OCI-M2 (cell line): Measurements from ENCODE around the gene FGD5.

Experiments
- DNase-seq: peaks from one replicate; lab custom pipeline; 2025; ENCODE audit not compliant: unreplicated experiment; lab: John Stamatoyannopoulos, UW

The FGD5 gene

DNA sequence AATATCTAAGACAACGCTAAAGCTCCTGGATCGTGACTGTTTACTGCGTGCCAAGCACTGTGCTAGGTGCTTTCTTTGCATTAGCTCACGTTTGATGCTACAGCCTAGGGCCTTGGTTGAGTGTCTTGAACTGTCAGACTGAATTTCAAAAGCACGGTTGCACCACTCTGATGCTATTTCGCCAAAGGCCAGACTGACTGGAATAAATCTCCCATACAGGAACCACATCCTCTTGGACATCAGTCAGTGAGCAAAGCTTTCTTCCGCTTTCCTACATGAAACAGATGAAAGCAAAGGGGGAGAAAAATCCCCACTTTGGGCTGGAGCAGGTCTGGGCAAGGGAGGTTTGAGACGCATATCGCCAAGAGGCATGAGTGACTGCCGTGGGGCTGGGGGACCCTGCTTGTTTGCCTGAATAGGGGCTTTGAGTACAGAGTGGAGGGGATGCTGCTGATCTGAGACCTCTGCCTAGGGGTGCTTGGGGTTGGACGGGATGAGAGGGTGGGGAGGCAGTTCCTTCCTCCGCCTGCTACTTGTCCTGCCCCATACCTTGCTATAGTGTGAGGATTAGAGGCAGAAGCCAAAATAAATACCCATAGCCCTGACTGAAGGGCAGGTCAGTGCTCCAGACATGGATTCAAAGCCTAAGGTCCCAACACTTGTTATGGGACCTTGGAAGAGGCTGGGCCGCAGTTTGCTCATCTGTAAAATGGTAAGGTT, 5.3 kb downstream of the FGD5 start:
- DNase-seq, result no peak

DNA sequence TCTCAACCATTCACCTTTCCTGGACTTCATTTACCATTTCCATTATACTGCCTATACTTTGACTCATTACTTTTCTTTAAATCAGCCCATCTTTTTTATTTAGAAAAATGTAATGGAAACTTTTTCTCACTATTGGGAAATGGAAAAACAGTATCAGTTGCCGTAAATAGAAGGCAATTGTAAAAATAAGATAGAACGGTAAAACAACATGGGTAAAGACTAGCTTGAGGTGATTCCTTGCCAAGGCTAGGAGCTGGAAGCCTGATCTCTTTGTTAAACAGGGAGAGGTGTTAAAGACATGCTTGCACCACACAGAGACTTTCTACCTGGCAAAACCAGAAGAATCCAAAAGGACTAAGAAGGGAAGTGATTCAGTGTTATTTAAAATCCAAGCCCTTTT, 5.9 kb downstream of the FGD5 start:
- DNase-seq, result no peak

DNA sequence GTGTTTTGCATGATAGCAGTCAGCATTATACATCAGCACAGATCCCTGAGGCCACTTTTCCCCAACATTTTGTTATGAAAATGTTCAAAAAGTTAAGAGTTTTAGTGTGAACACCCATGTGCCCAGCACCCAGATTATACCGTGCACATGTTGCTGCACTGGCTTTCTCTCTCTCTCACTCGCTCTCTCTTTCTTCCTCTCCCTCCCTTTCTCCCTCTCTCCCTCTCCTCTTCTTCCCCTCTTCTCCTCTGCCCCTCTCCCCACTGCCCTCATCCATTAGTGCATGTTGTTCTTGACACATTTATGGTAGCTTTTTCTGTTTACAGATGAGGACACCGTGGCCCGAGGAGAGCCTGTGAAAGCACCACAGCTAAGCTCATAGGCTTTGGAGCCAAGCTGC, 7.3 kb downstream of the FGD5 start:
- DNase-seq, result no peak

DNA sequence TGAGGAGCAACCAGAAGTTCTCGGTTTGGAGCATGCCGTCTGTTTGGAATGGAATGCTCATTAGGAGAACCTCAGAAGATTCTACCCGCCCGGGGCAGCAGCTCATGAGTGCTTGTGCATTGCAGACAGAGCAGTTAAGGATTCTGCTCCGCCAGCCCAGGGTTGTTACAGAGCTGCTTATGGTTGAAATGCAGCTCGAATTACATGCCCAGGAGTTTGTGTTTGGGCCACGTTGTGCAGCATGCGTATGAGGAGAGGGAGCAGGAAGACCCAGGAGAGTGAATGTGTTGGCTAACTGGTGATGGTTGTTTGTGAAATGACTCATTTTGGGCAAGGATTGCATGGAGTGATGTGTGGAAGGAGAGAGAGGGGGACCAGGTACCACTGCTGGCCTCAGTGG, 9.0 kb downstream of the FGD5 start:
- DNase-seq, result no peak

DNA sequence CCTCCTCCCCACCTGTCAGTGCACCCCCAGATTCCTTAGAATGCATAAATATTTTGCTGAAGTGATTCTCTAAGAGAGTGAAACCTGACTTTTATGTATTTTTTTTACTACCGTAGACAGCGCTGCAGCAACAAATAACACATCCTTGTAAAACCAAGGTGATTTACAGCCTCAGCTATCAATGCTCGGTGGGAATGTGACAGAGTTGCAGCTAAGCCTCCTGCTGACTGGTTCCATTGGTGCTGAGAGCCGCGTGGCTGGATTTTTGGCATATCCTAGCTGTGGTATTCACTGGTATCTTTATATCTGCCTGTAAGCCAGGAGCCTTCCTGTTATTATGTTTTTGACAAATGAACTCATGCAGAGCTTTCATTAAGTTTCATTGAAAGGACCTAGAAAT, 11.0 kb downstream of the FGD5 start:
- no peak for DNase-seq

DNA sequence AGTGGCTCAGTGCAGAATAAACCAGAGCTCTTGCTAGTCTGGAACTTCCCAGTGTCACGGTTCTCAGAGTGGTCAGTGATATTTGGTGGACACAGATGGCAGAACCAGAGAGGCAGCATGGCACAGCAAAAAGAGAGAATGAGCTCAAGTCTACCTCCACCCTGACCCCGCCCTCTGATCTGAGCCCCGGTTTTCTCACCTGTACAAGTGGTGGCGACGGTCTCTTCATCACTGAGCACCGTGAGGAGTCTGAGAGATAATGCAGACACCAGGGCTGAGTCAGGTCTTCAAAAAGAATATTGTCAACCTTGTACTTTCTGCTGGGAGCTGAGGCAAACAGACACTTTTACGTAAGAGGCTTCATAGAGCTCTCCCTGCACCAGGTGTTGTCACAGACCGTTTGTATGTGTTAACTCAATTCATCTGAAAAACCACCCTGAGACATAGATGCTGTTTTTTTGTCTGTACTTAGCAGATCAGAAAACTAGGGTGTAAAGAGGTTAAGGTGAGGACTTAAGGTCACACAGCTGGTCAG, 13.2 kb downstream of the FGD5 start:
- no peak for DNase-seq

DNA sequence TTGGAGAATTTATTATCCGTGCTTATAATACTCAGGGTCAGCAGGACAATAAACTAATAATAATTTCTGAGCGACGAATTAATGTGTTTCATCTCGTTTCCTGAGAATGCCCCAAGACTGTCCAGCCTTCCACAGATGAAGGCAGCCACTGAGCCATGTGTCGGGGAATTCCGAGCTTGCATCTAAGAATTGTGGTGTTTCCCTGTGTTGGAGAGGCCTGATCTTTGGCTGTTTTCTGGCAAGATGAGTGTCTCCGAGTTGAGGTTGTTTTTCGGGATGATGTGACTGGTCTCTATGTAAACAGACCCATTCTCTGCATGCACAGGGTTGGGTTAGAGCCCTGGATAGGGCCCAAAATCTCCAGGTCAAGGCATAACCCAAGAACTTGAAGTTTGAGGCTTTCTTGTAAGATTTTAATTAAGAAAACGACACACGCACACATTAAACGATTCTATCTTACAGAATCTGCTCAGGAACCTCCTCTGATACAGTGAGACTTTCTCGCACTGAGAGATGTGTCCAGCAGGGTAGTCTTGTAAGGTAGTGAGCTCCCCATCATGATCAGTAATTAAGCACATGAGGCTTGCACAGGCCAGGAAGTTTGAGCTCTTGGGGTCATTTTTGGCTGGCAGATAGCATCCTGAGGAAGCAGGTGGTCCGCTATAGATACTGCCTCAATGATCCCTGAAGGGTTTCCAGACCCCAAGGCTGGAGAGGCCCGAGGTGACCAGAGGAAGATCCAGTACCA, 14.4 kb downstream of the FGD5 start:
- DNase-seq, result no peak

DNA sequence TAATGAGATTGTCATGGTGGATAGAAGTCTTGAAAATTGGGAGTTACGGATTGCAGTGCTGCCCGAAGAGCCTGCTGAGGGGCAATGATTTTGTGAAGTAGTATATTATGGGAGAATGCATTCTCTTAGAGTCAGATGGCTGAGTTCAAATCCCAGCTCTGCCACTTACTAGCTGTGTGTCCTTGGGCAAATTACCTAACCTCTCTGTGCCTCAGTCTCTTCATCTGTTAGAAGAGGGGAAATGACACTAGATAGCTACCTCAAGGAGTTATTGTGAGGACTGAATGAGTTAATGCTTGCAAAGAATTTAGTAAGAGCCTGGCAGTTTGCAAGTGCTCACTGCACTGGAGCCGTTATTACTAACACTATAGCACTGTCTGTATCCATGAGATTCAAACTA, 15.4 kb downstream of the FGD5 start:
- no peak for DNase-seq

DNA sequence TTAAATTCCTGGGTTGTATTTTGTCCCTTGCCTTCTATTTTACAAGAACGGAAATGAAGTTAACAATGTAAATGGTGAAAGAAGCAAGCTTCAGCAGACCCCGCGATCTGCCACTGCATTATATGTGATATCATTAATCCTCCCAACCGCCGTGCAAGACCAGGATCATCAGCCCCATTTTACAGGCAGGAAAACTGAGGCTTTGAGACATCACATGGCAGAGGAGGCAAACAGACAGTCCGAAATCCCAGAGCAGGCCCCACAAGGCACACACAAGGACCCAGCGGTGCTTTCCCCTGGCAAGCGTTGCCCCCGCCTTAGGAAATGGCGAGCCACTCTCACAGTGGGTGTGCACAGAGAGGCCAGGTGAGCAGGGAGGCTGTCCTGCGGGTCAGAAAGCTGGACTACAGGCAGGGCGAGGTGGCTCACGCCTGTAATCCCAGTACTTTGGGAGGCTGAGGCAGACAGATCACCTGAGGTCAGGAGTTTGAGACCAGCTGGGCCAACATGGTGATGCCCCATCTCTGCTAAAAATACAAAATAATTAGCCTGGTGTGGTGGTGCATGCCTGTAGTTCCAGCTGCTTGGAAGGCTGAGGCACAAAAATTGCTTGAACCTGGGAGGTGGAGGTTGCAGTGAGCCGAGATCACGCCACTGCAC, 16.2 kb downstream of the FGD5 start:
- DNase-seq, result no peak

DNA sequence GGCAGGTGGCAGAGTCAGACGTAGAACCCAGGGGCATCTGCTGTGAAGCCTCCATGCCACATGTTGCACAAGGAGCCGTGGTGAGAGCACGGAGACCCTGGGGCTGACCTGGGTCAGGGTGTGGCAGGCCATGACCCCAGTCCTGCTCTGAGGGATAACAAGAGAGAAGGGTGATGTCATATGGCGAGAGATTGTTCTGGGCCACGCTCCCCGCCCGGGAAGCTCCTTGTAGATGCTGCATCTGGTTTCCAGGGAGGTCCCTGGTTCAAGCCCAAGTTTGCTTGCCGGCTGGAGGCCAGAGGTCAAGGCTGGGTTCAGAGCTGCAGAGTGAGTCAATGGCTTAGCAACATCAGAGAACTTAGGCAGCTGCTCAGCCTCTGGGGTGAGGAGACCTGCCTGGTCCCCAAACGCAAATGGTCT, 17.3 kb downstream of the FGD5 start:
- no peak for DNase-seq

DNA sequence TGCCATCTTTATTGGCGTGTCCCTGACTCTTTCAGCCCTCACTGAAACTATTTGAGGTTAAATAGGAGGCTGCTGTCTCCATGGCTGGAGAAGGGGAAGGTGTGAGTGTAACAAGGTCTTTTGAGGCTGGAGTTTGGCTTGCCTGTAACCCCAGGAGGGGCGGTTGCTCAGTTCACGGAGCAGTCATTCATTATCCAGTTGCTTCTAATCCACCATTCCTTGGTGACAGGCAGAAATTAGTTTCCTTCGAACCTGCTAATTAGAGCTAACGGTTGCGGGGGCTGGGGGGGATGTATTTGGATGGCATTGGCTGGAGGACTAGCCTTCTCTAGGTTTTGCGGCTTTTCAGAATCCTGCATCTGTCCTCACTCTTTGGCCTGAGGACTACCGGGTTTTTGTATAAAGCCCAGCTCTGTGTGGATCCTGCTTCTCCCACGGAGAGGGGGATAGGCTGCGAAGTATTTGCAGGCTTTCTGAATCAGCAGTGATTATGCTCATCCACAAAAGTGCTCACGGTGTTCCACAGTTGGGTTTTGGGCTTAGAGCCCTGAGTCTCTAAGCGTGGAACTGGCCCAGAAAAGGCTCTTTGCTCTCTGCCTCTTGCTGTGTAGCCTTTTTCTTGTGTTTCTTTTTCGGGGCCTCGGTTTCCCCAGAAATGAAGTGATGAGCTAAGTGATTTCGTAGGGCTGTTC, 18.6 kb downstream of the FGD5 start:
- DNase-seq, result no peak

DNA sequence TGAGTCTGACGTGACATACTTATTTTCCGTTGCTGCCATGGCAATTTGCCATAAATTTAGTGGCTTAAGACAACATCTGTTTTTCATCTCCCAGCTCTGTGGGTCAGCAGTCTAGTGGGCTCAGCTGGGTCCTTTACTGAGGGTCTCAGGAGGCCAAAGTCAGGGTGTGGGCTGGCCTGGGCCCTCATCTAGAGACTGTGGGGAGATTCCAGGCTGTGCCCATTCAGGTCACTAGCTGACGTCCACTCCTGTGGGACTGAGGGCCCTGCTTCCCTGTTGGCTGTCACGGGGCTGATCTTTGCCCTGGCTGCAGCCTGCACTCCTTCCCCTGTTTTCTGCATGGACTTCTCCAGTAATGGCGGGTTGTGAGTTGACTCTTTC, 19.1 kb downstream of the FGD5 start:
- DNase-seq, result no peak

DNA sequence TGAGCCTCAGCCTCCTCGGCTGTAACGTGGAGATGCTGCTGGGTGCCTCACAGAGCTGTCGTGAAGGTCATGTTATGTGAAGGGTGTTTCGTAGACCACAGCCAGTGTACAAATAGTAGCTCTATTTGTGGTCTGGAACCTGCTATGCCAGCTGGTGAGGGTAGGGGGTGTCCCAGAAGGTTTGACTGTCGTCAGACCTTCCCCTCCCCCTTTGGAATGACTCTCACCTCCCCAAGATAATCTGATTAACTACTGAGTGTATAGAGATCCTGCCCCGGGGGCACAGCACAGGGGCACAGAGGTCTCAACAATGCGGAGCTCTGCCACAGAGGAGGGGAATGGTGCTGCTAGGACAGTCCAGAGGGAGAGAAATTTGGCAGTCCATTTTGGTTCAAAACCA, 20.5 kb downstream of the FGD5 start:
- no peak for DNase-seq

DNA sequence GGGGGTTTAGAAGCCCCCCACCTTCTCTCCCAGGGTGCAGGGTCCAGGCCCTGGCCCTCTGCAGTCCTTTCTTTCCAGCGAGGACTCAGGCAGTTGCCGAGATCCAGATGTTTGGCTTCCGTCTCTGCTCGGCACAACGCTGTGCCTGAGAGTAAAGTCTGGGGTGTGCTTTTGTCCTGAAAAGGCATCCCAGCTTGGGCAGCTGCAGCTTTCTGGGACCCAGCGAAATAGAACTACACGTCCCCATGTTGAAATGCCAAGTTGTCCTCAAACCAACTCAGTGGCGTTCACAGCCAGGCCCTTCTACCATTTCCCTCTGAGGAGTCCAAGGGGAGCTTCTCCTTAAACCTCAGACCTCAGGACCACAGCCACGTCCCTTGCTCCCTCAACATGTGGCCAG, 23.1 kb downstream of the FGD5 start:
- no peak for DNase-seq

DNA sequence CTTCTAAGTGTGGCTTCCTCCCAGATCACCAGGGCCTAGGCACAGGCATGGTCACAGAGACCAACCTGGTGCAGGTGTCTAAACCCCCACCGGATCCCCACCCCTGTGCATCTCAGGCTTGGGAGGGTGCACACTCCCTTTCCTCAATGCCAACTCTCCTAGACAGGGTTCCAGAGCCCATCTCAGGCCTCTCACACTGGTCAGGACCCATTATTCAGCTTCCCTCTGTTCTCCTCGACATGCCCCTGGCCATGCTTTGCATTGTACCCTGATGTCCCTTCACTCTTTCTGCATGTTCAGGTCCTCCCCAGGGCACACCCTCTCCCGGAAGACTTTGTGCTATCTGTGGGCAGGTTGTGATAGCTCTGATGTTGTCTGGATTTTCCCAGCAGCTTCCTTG, 23.5 kb downstream of the FGD5 start:
- DNase-seq, result no peak

DNA sequence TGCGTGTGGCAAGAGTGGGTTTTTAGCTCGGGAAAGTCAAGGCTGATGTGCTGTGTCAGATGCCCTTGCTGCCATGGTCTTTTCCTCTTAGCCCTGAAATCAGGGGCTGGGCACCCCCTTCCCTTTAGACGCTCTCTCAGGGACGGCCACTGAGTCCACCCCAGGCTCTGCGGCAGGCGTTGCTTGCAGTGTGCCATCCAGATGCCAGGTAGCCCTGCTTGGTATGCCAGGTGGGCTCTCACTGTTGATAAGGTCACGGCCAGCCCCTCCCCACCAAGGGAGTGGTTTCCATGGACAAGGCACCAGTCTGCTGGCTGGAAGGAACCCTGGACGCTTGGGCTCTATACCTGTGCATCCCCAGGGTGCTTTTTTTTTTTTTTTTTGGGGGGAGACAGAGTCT, 24.6 kb downstream of the FGD5 start:
- no peak for DNase-seq

DNA sequence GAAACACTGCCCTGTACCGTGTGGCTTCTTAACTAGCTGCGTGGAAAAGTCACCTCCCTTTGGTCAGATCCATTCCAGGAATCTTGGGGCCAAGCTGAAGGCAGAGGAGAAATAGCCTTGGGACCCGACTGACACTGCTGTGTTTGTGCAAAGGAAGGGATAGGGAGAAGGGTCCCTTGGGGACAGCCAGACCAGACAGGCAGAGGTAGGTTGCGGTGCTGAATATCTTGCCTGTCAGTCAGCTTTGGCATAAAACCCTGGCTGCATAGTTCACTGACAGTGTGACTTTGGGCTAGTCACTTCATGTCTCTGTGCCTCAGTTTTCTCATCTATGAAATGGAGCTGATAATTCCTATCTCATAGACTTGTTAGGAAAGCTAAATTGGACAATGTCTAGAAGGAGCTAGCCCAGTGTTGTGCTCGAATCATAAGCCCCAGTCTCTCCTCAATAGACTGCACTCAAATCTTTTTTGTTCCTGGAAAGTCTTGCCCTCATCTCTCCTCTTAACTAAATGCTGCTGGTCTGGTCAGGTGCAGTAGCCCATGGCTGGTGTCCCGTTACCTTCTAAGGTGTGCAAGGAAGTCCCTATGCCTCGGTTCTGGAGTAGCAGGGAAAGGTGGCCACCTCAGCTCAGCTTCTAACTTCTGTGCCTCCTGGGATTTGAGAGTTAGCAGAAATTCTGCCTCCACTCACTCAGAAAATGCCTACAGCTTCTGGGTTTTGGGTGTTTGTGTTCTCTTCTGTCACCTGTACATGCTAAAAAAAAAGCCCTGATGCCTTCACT, 25.8 kb downstream of the FGD5 start:
- no peak for DNase-seq

DNA sequence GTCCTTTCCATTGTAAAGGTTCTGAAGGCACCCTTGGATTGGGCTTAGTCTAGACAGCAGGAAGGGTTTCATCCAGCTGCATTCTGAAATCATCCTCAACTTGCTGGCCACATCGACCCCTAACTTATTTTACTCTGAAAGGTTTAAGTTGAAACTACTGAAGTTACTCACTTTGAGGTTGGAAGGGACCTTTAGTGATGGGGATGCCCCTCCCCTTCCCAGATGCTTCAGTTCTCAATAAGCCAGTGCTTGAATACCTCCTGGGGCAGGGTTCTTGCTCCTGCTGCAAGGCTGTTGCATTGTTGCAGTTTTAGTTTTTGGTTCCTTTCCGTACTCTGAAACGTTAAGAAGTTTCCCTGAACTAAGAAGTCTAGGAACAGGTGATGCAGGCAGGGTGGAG, 26.4 kb downstream of the FGD5 start:
- DNase-seq, result no peak

DNA sequence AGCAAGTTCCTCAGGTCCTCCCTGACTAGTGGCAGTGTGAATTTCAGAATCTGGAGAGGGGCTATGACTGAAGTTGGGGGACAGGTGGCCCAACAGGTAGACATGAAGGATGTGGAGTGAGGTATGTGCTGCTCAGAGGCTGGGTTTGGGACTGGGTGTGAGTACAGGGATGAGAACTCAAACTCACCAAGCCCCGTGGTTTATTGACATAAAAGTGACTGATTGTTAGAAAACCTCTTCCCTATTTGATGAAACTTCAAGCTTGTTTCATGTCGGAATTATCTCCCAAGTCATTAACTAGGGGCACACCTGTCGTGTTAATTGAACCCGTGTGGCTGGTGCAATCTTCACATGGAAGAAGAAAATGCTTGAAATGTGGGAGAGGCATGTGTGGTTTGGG, 27.1 kb downstream of the FGD5 start:
- DNase-seq, result no peak

DNA sequence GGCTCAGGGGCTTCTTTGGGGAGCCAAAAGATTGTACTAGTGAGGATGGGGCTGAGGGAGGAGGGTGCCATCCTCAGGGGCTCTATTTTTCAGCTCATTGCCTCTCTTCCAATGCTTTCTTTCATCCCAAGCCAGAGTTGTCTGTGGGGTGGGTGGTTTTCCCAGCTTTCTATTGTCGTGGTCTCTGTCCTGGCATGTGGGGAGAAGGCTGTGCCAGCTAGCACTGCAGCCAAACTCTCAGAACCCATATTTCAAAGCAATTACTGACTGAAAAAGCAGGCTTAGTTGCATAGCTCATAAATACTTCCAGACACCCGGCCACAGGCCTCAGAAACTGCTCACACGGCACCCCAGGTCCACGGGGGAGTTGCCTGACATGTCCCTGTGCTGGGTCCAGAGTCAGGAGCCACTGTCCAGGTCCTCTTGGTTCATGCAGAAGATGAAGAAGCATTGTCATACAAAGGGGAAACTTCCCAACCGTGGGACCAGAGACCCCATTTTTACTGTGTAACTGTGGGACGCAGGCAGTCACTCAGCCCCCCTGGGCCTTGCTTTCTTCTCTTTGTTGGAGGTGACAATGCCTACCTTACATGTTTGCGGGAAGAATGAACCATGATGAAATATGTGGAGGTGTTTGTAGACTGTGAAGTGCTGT, 27.6 kb downstream of the FGD5 start:
- no peak for DNase-seq
